Spleen (tissue), 11 donors: ENCODE data around the gene SLC25A13. TPM values are rescaled to one million over a fixed set of nuclear protein-coding genes. Genes with fewer than 3 reads are reported as not detected.

Experiments used
- DNase-seq: peaks from one replicate; pipeline ENCODE4 v3.0.0-alpha.2; 2020
- H3K27ac ChIP-seq, 8 donors: fragments of 200-600 bp; sonication (generic) in 7 of 8; 1 replicate in 4 of 8; 2 replicates in 4 of 8; pipeline versions ENCODE4 v1.5.0 to v1.8.0; 2016 to 2021; ENCODE audit warnings: inconsistent platforms in 4 of 8, mild to moderate bottlenecking in 4 of 8, moderate library complexity in 1 of 8
- H3K27me3 ChIP-seq, 7 donors: fragments of 200-600 bp; sonication (generic) in 6 of 7; replicated peaks in 1 of 7; 1 replicate in 4 of 7; 2 replicates in 3 of 7; pipeline versions ENCODE4 v1.5.0 to v1.8.0; 2016 to 2021; ENCODE audit warnings: inconsistent platforms in 3 of 7, mild to moderate bottlenecking in 1 of 7
- H3K36me3 ChIP-seq, 6 donors: fragments of 200-600 bp; sonication (generic) in 5 of 6; 1 replicate in 4 of 6; 2 replicates in 2 of 6; pipeline versions ENCODE4 v1.5.0 to v1.8.0; 2016 to 2021; ENCODE audit warnings: inconsistent platforms in 2 of 6
- H3K4me1 ChIP-seq, 6 donors: fragments of 200-600 bp; sonication (generic) in 5 of 6; 1 replicate in 3 of 6; 2 replicates in 3 of 6; pipeline versions ENCODE4 v1.5.0 to v1.8.0; 2016 to 2021; ENCODE audit warnings: inconsistent platforms in 3 of 6
- H3K4me3 ChIP-seq, 8 donors: fragments of 200-600 bp; sonication (generic) in 7 of 8; 1 replicate in 4 of 8; 2 replicates in 4 of 8; pipeline versions ENCODE4 v1.5.0 to v1.8.0; 2016 to 2021; ENCODE audit warnings: inconsistent platforms in 4 of 8, mild to moderate bottlenecking in 4 of 8, moderate library complexity in 2 of 8
- H3K9me3 ChIP-seq, 8 donors: fragments of 200-600 bp; sonication (generic) in 7 of 8; 1 replicate in 4 of 8; 2 replicates in 4 of 8; pipeline versions ENCODE4 v1.5.0 to v1.8.0; 2016 to 2021; ENCODE audit warnings: inconsistent platforms in 4 of 8
- CTCF ChIP-seq, 11 experiments: fragments of 200-600 bp in 7 of 11; fragments of 450-650 bp in 4 of 11; sonication (generic) in 4 of 11; IDR thresholded peaks in 8 of 11; conservative IDR thresholded peaks in 3 of 11; 1 replicate in 7 of 11; 2 replicates in 4 of 11; pipeline versions ENCODE4 v1.4.0 to v1.8.0; 2016 to 2021; ENCODE audit warnings: antibody characterized with exemption in 11 of 11, inconsistent platforms in 4 of 11, mild to moderate bottlenecking in 1 of 11
- POLR2A ChIP-seq, 3 donors: fragments of 450-650 bp; IDR thresholded peaks; one replicate each; pipeline ENCODE4 v1.5.1; 2017; ENCODE audit warnings: antibody characterized with exemption in 3 of 3, mild to moderate bottlenecking in 1 of 3
- POLR2AphosphoS5 ChIP-seq, 3 donors: sonication (generic); formaldehyde crosslinking; IDR thresholded peaks; one replicate each; pipeline ENCODE4 v1.5.1; 2017; ENCODE audit warnings: antibody characterized with exemption in 3 of 3
- WGBS, 5 donors: extraction: QIAGEN DNeasy Blood & Tissue Kit in 3 of 5; methylation state at CpG; one replicate each; pipeline versions ENCODE4 v1.1.5 to v1.1.7; 2013 to 2018; 5-methylcytosine and 5-hydroxymethylcytosine counted together
- intact Hi-C: fragments of 100-400 bp; cut with DNase I; formaldehyde crosslinking; loops from one replicate; pipeline ENCODE4 v1.15.0; 2023; ENCODE audit warnings: low total_unique reads
- polyA plus RNA-seq, 3 donors: library from polyadenylated mRNA; stranded (reverse); fragments of 200-250 nt; gene quantifications; one replicate each; pipeline ENCODE4 v1.2.1, GENCODE V29; 2013
- total RNA-seq, 7 donors: library from RNA; depleted of rRNA in 3 of 7; stranded (reverse); fragments of >200 nt in 3 of 7; fragmentation: NEBNext Ultra II Directional in 4 of 7; extraction: Animal tissue kit (Norgen Biotek cat#: 25700) in 4 of 7; gene quantifications; one replicate each; pipeline versions ENCODE4 v1.1.0 to v1.2.1, GENCODE V29; 2016 to 2021
- donor health status: healthy with polysubstance abuse.
- donor health status: DM: no; HTN: no; CAD: no; lungs with moderate emphysema.
- donor health status: DM: no; HTN: no; CAD: no.
- donor health status: Bipolar disorder and iron deficiency.
- donor health status: healthy.
- donor health status: DM: no; HTN: no; CAD: no.
- donor health status: DM: yes; HTN: yes; CAD: no.

SLC25A13 gene
- total and polyA plus RNA-seq, 10 donors = 6.3 to 44.4 (median 25.9) TPM

GRCh38 chr7:96244992-96245292 lies 77.0 kb downstream of the SLC25A13 start:
- no peaks in the 10 kb centered on the region for H3K27me3 ChIP-seq
- H3K4me3 ChIP-seq = no peak overlapping the region
- no peak for TF ChIP-seq POLR2AphosphoS5 (IDR thresholded peaks at IDR 0.05)
- no peak for TF ChIP-seq POLR2A (IDR thresholded peaks at IDR 0.05)
- no peak for TF ChIP-seq CTCF (IDR thresholded peaks at IDR 0.05 in 8 of 11, conservative IDR thresholded peaks at IDR 0.05 in 3 of 11)
- WGBS, 5 donors = 84 to 100% (median 95%) methylated on average over 2 of the region's 2 CpGs
- no peak overlapping the region for H3K27ac ChIP-seq
- peaks cover 0 to 11% (median 7%) of the 10 kb centered on the region in 6 donors for H3K4me1 ChIP-seq
- intact Hi-C loops = no loop called here
- no peak for DNase-seq
- no peaks in the 10 kb centered on the region for H3K36me3 ChIP-seq
- no peaks in the 10 kb centered on the region for H3K9me3 ChIP-seq

- no peaks in the 10 kb centered on the region for H3K36me3 ChIP-seq
- TF ChIP-seq CTCF (IDR thresholded peaks at IDR 0.05 in 8 of 11, conservative IDR thresholded peaks at IDR 0.05 in 3 of 11) = no peak
- TF ChIP-seq POLR2A (IDR thresholded peaks at IDR 0.05) = no peak
- TF ChIP-seq POLR2AphosphoS5 (IDR thresholded peaks at IDR 0.05) = no peak
- H3K4me3 ChIP-seq = no peak overlapping the region
- no peak overlapping the region for H3K27ac ChIP-seq
- no peaks in the 10 kb centered on the region for H3K9me3 ChIP-seq
- H3K4me1 ChIP-seq = peaks cover 0 to 11% (median 7%) of the 10 kb centered on the region in 6 donors
- intact Hi-C loops = no loop called here
- DNase-seq = no peak
- H3K27me3 ChIP-seq = no peaks in the 10 kb centered on the region
- WGBS, 5 donors = 81 to 88% (median 86%) methylated on average over 6 of the region's 6 CpGs
Measured at GRCh38 chr7:96244244-96244991, 77.5 kb downstream of the SLC25A13 start.

- Histone ChIP-seq H3K4me3 (no peak overlapping the region), H3K27ac (no peak overlapping the region), H3K27me3 (no peaks in the 10 kb centered on the region), H3K9me3 (no peaks in the 10 kb centered on the region), H3K4me1 (peaks cover 0 to 12% (median 8%) of the 10 kb centered on the region in 6 donors), H3K36me3 (no peaks in the 10 kb centered on the region)
- TF ChIP-seq CTCF (IDR thresholded peaks at IDR 0.05 in 8 of 11, conservative IDR thresholded peaks at IDR 0.05 in 3 of 11) = no peak
- TF ChIP-seq POLR2AphosphoS5 (IDR thresholded peaks at IDR 0.05) = no peak
- no peak for TF ChIP-seq POLR2A (IDR thresholded peaks at IDR 0.05)
- intact Hi-C loops = no loop called here
- no peak for DNase-seq
- WGBS, 5 donors = 97 to 100% (median 98%) methylated on average over 2 of the region's 2 CpGs
Measured at GRCh38 chr7:96243241-96243640, 78.7 kb downstream of the SLC25A13 start.

- H3K4me3 ChIP-seq = no peak overlapping the region
- intact Hi-C loops = no loop called here
- no peak for TF ChIP-seq POLR2A (IDR thresholded peaks at IDR 0.05)
- TF ChIP-seq CTCF (IDR thresholded peaks at IDR 0.05 in 8 of 11, conservative IDR thresholded peaks at IDR 0.05 in 3 of 11) = no peak
- no peak for TF ChIP-seq POLR2AphosphoS5 (IDR thresholded peaks at IDR 0.05)
Measured at GRCh38 chr7:96241855-96242254, 80.0 kb downstream of the SLC25A13 start.

More at GRCh38 chr7:96241855-96242254, 80.0 kb downstream of the SLC25A13 start:
- H3K36me3 ChIP-seq = no peaks in the 10 kb centered on the region
- DNase-seq = no peak
- H3K27ac ChIP-seq = no peak overlapping the region
- peaks cover 0 to 23% (median 9%) of the 10 kb centered on the region in 6 donors for H3K4me1 ChIP-seq
- H3K27me3 ChIP-seq = no peaks in the 10 kb centered on the region
- 63 to 81% (median 69%) methylated on average over 3 of the region's 3 CpGs for WGBS, 5 donors
- no peaks in the 10 kb centered on the region for H3K9me3 ChIP-seq
